BLaER1 treated with 17β-estradiol and CSF1 and Interleukin-3, amounts not matched to agents 10 nM and 100 nM (cell line): ENCODE data around the gene PXMP4.
A peak's percentile ranks its signal among the peaks of the same experiment; 100 is the strongest.

Experiments
- H3K27ac ChIP-seq, 11 experiments: shearing (Covaris generic); formaldehyde crosslinking; 2 replicates each; pipeline ENCODE4 v1.8.1; 2022
- H3K27me3 ChIP-seq, 11 experiments: shearing (Covaris generic); formaldehyde crosslinking; 2 replicates each; pipeline ENCODE4 v1.8.1; 2022
- H3K36me3 ChIP-seq, 11 experiments: shearing (Covaris generic); formaldehyde crosslinking; 2 replicates each; pipeline ENCODE4 v1.8.1; 2022
- H3K4me1 ChIP-seq, 10 experiments: shearing (Covaris generic); formaldehyde crosslinking; 2 replicates each; pipeline ENCODE4 v1.8.1; 2022
- H3K4me2 ChIP-seq, 11 experiments: shearing (Covaris generic); formaldehyde crosslinking; 2 replicates each; pipeline ENCODE4 v1.8.1; 2022
- H3K4me3 ChIP-seq, 10 experiments: shearing (Covaris generic); formaldehyde crosslinking; 2 replicates each; pipeline ENCODE4 v1.8.1; 2022
- H3K9ac ChIP-seq, 11 experiments: shearing (Covaris generic); formaldehyde crosslinking; 2 replicates each; pipeline ENCODE4 v1.8.1; 2022
- H3K9me3 ChIP-seq, 11 experiments: shearing (Covaris generic); formaldehyde crosslinking; replicated peaks in 1 of 11; 2 replicates each; pipeline ENCODE4 v1.8.1; 2022
- H4K20me1 ChIP-seq, 11 experiments: shearing (Covaris generic); formaldehyde crosslinking; 2 replicates each; pipeline ENCODE4 v1.8.1; 2022
- Cebpa-rat ChIP-seq, 11 experiments: shearing (Covaris generic); IDR thresholded peaks; 2 replicates each; pipeline ENCODE4 v1.8.1; 2022

PXMP4 gene

GRCh38 chr20:33659341-33660034, 60.6 kb downstream of the PXMP4 start:
- H3K36me3 ChIP-seq, result peaks cover 4 to 34% (median 18%) of the 10 kb centered on the region in 11 experiments; a peak in 13 of 22 replicates
- TF ChIP-seq Cebpa-rat (IDR thresholded peaks at IDR 0.05), result no peak

GRCh38 chr20:33658929-33659328, 61.2 kb downstream of the PXMP4 start:
- H3K36me3 ChIP-seq, result peaks cover 4 to 34% (median 18%) of the 10 kb centered on the region in 11 experiments; a peak in 13 of 22 replicates
- H3K27me3 ChIP-seq, result no peaks in the 10 kb centered on the region
- no peak overlapping the region for H3K27ac ChIP-seq
- no peak overlapping the region for H3K4me3 ChIP-seq
- H4K20me1 ChIP-seq, result peaks cover 0 to 29% (median 0%) of the 10 kb centered on the region in 11 experiments; a peak in 6 of 22 replicates
- H3K9ac ChIP-seq, result no peak overlapping the region
- H3K4me1 ChIP-seq, result peaks cover 10 to 33% (median 26%) of the 10 kb centered on the region in 10 experiments
- TF ChIP-seq Cebpa-rat (IDR thresholded peaks at IDR 0.05), result no peak
- H3K9me3 ChIP-seq, result no peaks in the 10 kb centered on the region
- H3K4me2 ChIP-seq, result no peak overlapping the region

More at GRCh38 chr20:33659341-33660034, 60.6 kb downstream of the PXMP4 start:
- Histone ChIP-seq H3K4me1 (peaks cover 15 to 39% (median 31%) of the 10 kb centered on the region in 10 experiments), H3K27ac (no peak overlapping the region; a peak in 2 of 22 replicates), H3K4me3 (no peak overlapping the region), H3K9me3 (no peaks in the 10 kb centered on the region), H3K4me2 (peak overlapping the region in 5 of 11 experiments; percentile 22 to 39 (median 25); a peak in 5 of 22 replicates), H3K9ac (peak overlapping the region in 2 of 11 experiments; percentile 27 to 39; a peak in 2 of 22 replicates), H3K27me3 (no peaks in the 10 kb centered on the region), H4K20me1 (peaks cover 0 to 26% (median 0%) of the 10 kb centered on the region in 11 experiments; a peak in 5 of 22 replicates)

- H3K9me3 ChIP-seq, result no peaks in the 10 kb centered on the region
- peaks cover 0 to 33% (median 0%) of the 10 kb centered on the region in 11 experiments; a peak in 6 of 22 replicates for H4K20me1 ChIP-seq
- H3K27ac ChIP-seq, result no peak overlapping the region
- no peak overlapping the region for H3K4me3 ChIP-seq
- H3K4me1 ChIP-seq, result peaks cover 11 to 30% (median 23%) of the 10 kb centered on the region in 10 experiments
- H3K9ac ChIP-seq, result no peak overlapping the region
- H3K27me3 ChIP-seq, result no peaks in the 10 kb centered on the region
- H3K36me3 ChIP-seq, result peaks cover 4 to 34% (median 18%) of the 10 kb centered on the region in 11 experiments; a peak in 13 of 22 replicates
- no peak overlapping the region for H3K4me2 ChIP-seq
- no peak for TF ChIP-seq Cebpa-rat (IDR thresholded peaks at IDR 0.05)
Observed at GRCh38 chr20:33658510-33658909, 61.6 kb downstream of the PXMP4 start.

DNA sequence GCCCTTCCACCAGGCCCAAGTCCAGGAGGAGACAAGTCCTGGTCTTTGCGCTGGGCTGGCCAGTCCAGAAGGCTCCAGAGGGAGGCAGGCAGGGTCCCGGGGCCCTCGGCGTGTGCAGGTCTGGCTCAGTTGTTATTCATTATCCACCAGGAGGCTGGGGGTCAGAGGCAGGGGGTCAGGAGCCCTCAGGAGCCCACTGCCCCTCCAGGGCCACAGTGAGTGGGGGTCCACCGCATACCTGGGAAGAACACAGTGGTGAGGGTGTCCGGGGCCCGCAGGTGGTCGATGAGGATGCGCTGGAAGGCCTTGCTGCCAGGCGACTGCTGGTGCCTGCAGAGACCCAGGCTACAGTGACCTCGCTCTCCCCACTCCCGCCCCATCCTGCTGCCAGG, 62.4 kb downstream of the PXMP4 start:
- no peak overlapping the region for H3K9ac ChIP-seq
- no peak overlapping the region for H3K4me2 ChIP-seq
- peaks cover 0 to 39% (median 0%) of the 10 kb centered on the region in 11 experiments; a peak in 6 of 22 replicates for H4K20me1 ChIP-seq
- peaks cover 4 to 34% (median 18%) of the 10 kb centered on the region in 11 experiments; a peak in 13 of 22 replicates for H3K36me3 ChIP-seq
- no peak overlapping the region for H3K4me3 ChIP-seq
- no peak for TF ChIP-seq Cebpa-rat (IDR thresholded peaks at IDR 0.05)
- no peaks in the 10 kb centered on the region for H3K9me3 ChIP-seq
- H3K27me3 ChIP-seq, result no peaks in the 10 kb centered on the region
- H3K4me1 ChIP-seq, result peaks cover 10 to 23% (median 16%) of the 10 kb centered on the region in 10 experiments
- H3K27ac ChIP-seq, result no peak overlapping the region

- Histone ChIP-seq H3K4me2 (no peak overlapping the region), H4K20me1 (peaks cover 0 to 39% (median 0%) of the 10 kb centered on the region in 11 experiments; a peak in 6 of 22 replicates), H3K4me1 (peaks cover 6 to 20% (median 13%) of the 10 kb centered on the region in 10 experiments; a peak in 18 of 20 replicates), H3K27me3 (no peaks in the 10 kb centered on the region), H3K9me3 (no peaks in the 10 kb centered on the region), H3K36me3 (peaks cover 4 to 34% (median 18%) of the 10 kb centered on the region in 11 experiments; a peak in 13 of 22 replicates), H3K27ac (no peak overlapping the region), H3K4me3 (no peak overlapping the region), H3K9ac (no peak overlapping the region)
- no peak for TF ChIP-seq Cebpa-rat (IDR thresholded peaks at IDR 0.05)
Observed at GRCh38 chr20:33656783-33657703, 63.1 kb downstream of the PXMP4 start.

- Histone ChIP-seq H3K4me1 (peaks cover 6 to 17% (median 13%) of the 10 kb centered on the region in 10 experiments; a peak in 18 of 20 replicates), H4K20me1 (peaks cover 0 to 45% (median 0%) of the 10 kb centered on the region in 11 experiments; a peak in 4 of 22 replicates), H3K4me3 (no peak overlapping the region), H3K4me2 (no peak overlapping the region), H3K9ac (no peak overlapping the region; a peak in 1 of 22 replicates), H3K27me3 (no peaks in the 10 kb centered on the region), H3K9me3 (no peaks in the 10 kb centered on the region), H3K27ac (no peak overlapping the region), H3K36me3 (peaks cover 4 to 34% (median 18%) of the 10 kb centered on the region in 11 experiments; a peak in 13 of 22 replicates)
- no peak for TF ChIP-seq Cebpa-rat (IDR thresholded peaks at IDR 0.05)
Observed at GRCh38 chr20:33656010-33656782, 63.9 kb downstream of the PXMP4 start.

DNA sequence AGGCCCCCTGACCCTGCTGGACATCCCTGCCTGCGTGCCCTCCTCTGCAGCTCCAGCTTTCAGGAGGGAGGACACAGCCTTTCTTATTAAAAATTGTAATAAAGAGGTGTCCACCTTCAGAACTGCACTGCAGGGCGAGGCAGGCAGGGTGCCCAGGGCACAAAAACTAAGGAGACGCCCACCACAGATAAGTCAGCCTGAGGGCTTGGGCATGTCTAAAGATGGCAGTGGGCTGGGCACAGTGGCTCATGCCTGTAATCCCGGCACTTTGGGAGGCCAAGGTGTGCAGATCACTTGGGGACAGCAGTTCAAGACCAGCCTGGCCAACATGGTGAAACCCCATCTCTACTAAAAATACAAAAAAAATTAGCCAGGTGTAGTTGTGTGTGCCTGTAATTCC, 64.9 kb downstream of the PXMP4 start:
- Histone ChIP-seq H3K27ac (no peak overlapping the region), H3K9me3 (no peaks in the 10 kb centered on the region), H3K9ac (no peak overlapping the region), H3K4me1 (peaks cover 2 to 8% (median 6%) of the 10 kb centered on the region in 10 experiments; a peak in 17 of 20 replicates), H3K4me2 (no peak overlapping the region), H3K4me3 (no peak overlapping the region), H3K27me3 (no peaks in the 10 kb centered on the region), H4K20me1 (peaks cover 0 to 47% (median 0%) of the 10 kb centered on the region in 11 experiments; a peak in 4 of 22 replicates), H3K36me3 (peaks cover 4 to 33% (median 18%) of the 10 kb centered on the region in 11 experiments; a peak in 13 of 22 replicates)
- no peak for TF ChIP-seq Cebpa-rat (IDR thresholded peaks at IDR 0.05)

- Histone ChIP-seq H3K4me1 (peaks cover 0 to 8% (median 2%) of the 10 kb centered on the region in 10 experiments; a peak in 11 of 20 replicates), H3K4me2 (no peak overlapping the region), H3K36me3 (peaks cover 4 to 29% (median 14%) of the 10 kb centered on the region in 11 experiments; a peak in 12 of 22 replicates), H3K27me3 (no peaks in the 10 kb centered on the region), H3K9me3 (no peaks in the 10 kb centered on the region), H3K9ac (no peak overlapping the region), H3K4me3 (no peak overlapping the region), H4K20me1 (peaks cover 0 to 47% (median 0%) of the 10 kb centered on the region in 11 experiments; a peak in 4 of 22 replicates), H3K27ac (no peak overlapping the region)
- no peak for TF ChIP-seq Cebpa-rat (IDR thresholded peaks at IDR 0.05)
Observed at GRCh38 chr20:33654680-33655161, 65.4 kb downstream of the PXMP4 start.
